Ovary (tissue), 3 donors: Measurements from ENCODE around the gene CFAP300.

Experiments
- CTCF ChIP-seq, 3 donors: fragments of 450-650 bp in 2 of 3; fragments of 200-600 bp in 1 of 3; IDR thresholded peaks; one replicate each; pipeline versions ENCODE4 v1.5.1 to v1.8.0; 2016 to 2022; ENCODE audit warnings: antibody characterized with exemption in 3 of 3, mild to moderate bottlenecking in 1 of 3
- EP300 ChIP-seq: sonication (generic); formaldehyde crosslinking; IDR thresholded peaks from one replicate; pipeline ENCODE4 v1.6.1; 2017; ENCODE audit warnings: antibody characterized with exemption
- POLR2A ChIP-seq: fragments of 450-650 bp; IDR thresholded peaks from one replicate; pipeline ENCODE4 v1.6.1; 2017; ENCODE audit warnings: antibody characterized with exemption, mild to moderate bottlenecking, moderate library complexity
- donor health status: DM: no; HTN: no; CAD: no.

- TF ChIP-seq CTCF (IDR thresholded peaks at IDR 0.05) (no peak), POLR2A (no peak), EP300 (no peak)
Observed at GRCh38 chr11:102121329-102121728, 74.1 kb downstream of the CFAP300 start.
